Measurements from ENCODE around the gene ADSL. TPM values are rescaled to one million over a fixed set of nuclear protein-coding genes. Genes with fewer than 3 reads are reported as not detected.

ADSL gene
- total and polyA plus RNA-seq, 2 donors (not counting 1 experiment from before 2014, with no cell fraction given) = 61.0 to 63.8 TPM

GRCh38 chr22:40433416-40434090 lies 87.3 kb downstream of the ADSL start:
- POLR2A ChIA-PET = interaction anchor here (0.6 kb wide), 1 partner anchor 215 kb away, joined by 6 read pairs; no protein-coding TSS in a partner anchor
- peaks cover 66 to 82% of the 10 kb centered on the region in 2 donors for H3K4me1 ChIP-seq (ENCODE audit: control insufficient read depth in 2 of 2, insufficient read depth in 2 of 2, low read length in 2 of 2)

More at GRCh38 chr22:40433416-40434090, 87.3 kb downstream of the ADSL start:
- no peak for DNase-seq
- Histone ChIP-seq H3K9ac (ENCODE audit: low read length) (no peak overlapping the region), H3K79me2 (ENCODE audit: control insufficient read depth, insufficient read depth, low read length) (peaks cover 51% of the 10 kb centered on the region), H3K4me2 (replicated peaks; ENCODE audit: low read depth, low read length, poor library complexity, severe bottlenecking) (peak overlapping the region; percentile 31), H3K27ac (ENCODE audit: low read length in 2 of 2) (peak overlapping the region; percentile 61 to 69), H3K36me3 (replicated peaks in 1 of 2; ENCODE audit: control extremely low read depth in 1 of 2, control insufficient read depth in 1 of 2, extremely low read depth in 1 of 2, insufficient read depth in 2 of 2, low read length in 1 of 2) (peaks cover 18 to 54% of the 10 kb centered on the region in 2 experiments), H3K27me3 (replicated peaks in 1 of 4; ENCODE audit: control extremely low read depth in 1 of 4, control insufficient read depth in 3 of 4, insufficient read depth in 4 of 4, low read length in 3 of 4) (no peaks in the 10 kb centered on the region), H2AFZ (ENCODE audit: insufficient read depth, low read depth, low read length, poor library complexity, severe bottlenecking) (no peak overlapping the region), H3K4me3 (ENCODE audit: control extremely low read depth in 1 of 5, extremely low read depth in 1 of 5, insufficient read depth in 1 of 5, low read depth in 2 of 5, low read length in 4 of 5) (no peak overlapping the region), H4K20me1 (ENCODE audit: control insufficient read depth, insufficient read depth, low read length, poor library complexity, severe bottlenecking) (peaks cover 15% of the 10 kb centered on the region), H3K9me3 (ENCODE audit: control extremely low read depth in 1 of 3, control insufficient read depth in 2 of 3, insufficient read depth in 1 of 3, low read length in 2 of 3) (no peaks in the 10 kb centered on the region)
- Mint-ChIP-seq H3K27me3 (no peaks in the 10 kb centered on the region), H3K9me3 (ENCODE audit: insufficient read depth) (no peaks in the 10 kb centered on the region), H3K4me1 (peaks cover 83% of the 10 kb centered on the region), H3K4me3 (peak overlapping the region; percentile 59), H3K27ac (peak overlapping the region; percentile 82)
- no CpG with 5 or more reads among the region's 3 CpGs for WGBS (ENCODE audit: insufficient coverage)
- CTCF ChIA-PET = interaction anchor here (0.6 to 11.5 kb wide), 9 partner anchors 14 to 214 kb away, joined by 3 to 232 read pairs (median 3); no protein-coding TSS in a partner anchor
- ATAC-seq (ENCODE audit: low read depth) = no peak
- TF ChIP-seq EZH2 (IDR thresholded peaks at IDR 0.05; ENCODE audit: borderline replicate concordance, insufficient read depth, low read depth, low read length, poor library complexity, severe bottlenecking) = no peak
- no peak for TF ChIP-seq CTCF (IDR thresholded peaks at IDR 0.05)
- intact Hi-C loops (cut with micrococcal nuclease) = no loop called here

Data from B cell (primary cell).